Endothelial cell of umbilical vein (primary cell): ENCODE data around the gene CARD10. TPM values are rescaled to one million over a fixed set of nuclear protein-coding genes. Genes with fewer than 3 reads are reported as not detected.

Source experiments
- BruUV-seq: library from RNA; stranded (reverse); fragments of 400-500 nt; replicated peaks from 2 replicates; lab custom pipeline; 2021; lab: Mats Ljungman, UMichigan
- CTCF ChIA-PET: fragments of 300-600, 350-600 bp; sonication (Branson Sonifier 250); formaldehyde crosslinking; loops from one replicate; lab custom pipeline; 2021; ENCODE audit warnings: antibody characterized with exemption, inconsistent platforms; lab: Charles Lee
- POLR2A ChIA-PET: fragments of 300-600, 350-600 bp; sonication (Branson Sonifier 250); formaldehyde crosslinking; loops from one replicate; lab custom pipeline; 2021; ENCODE audit warnings: antibody characterized with exemption, inconsistent platforms; lab: Charles Lee
- DNase-seq: peaks from one replicate; pipeline ENCODE4 v3.0.0-alpha.2; 2011; ENCODE audit warnings: low read depth, low spot score
- FAIRE-seq: peaks from 2 replicates; lab custom pipeline; 2011; peaks lifted over from hg19 to GRCh38; lab: Jason Lieb, UNC
- H2AFZ ChIP-seq: 2 replicates; pipeline ENCODE4 v1.6.0; 2012; ENCODE audit warnings: low read depth, low read length, control low read depth, inconsistent platforms
- H3K27ac ChIP-seq: 2 replicates; pipeline ENCODE4 v1.5.1; 2011; ENCODE audit warnings: low read depth, mild to moderate bottlenecking, control low read depth, low read length, moderate library complexity; ENCODE audit not compliant: insufficient read depth
- H3K27me3 ChIP-seq, 2 experiments: 2 replicates each; pipeline versions ENCODE4 v1.6.0 to v1.6.1; 2011; ENCODE audit warnings: low read length in 2 of 2, mixed read lengths in 1 of 2; ENCODE audit not compliant: control insufficient read depth in 2 of 2, insufficient read depth in 2 of 2
- H3K36me3 ChIP-seq, 2 experiments: 2 replicates in 1 of 2; 3 replicates in 1 of 2; pipeline ENCODE4 v1.5.1; 2011; ENCODE audit warnings: low read length in 2 of 2, mild to moderate bottlenecking in 1 of 2, moderate library complexity in 1 of 2; ENCODE audit not compliant: control insufficient read depth in 2 of 2, insufficient read depth in 2 of 2; ENCODE audit errors: extremely low read depth in 1 of 2
- H3K4me1 ChIP-seq: 3 replicates; pipeline ENCODE4 v1.5.1; 2011; ENCODE audit warnings: mild to moderate bottlenecking, low read length; ENCODE audit not compliant: control insufficient read depth, insufficient read depth; ENCODE audit errors: extremely low read depth
- H3K4me2 ChIP-seq: 2 replicates; pipeline ENCODE4 v1.6.1; 2011; ENCODE audit warnings: low read length, control low read depth, mixed read lengths; ENCODE audit not compliant: insufficient read depth
- H3K4me3 ChIP-seq, 3 experiments: fragments of 200-600 bp in 1 of 3; sonication (generic), shearing (Covaris generic) in 1 of 3; replicated peaks in 1 of 3; 2 replicates each; pipeline ENCODE4 v1.5.1; 2011 to 2016; ENCODE audit warnings: control low read depth in 3 of 3, low read length in 3 of 3, mild to moderate bottlenecking in 2 of 3, inconsistent platforms in 1 of 3, low read depth in 1 of 3, moderate library complexity in 1 of 3; ENCODE audit not compliant: insufficient read depth in 1 of 3
- H3K79me2 ChIP-seq: 2 replicates; pipeline ENCODE4 v1.6.0; 2012; ENCODE audit warnings: low read length, inconsistent platforms; ENCODE audit not compliant: control insufficient read depth, insufficient read depth
- H3K9ac ChIP-seq: replicated peaks from 2 replicates; pipeline ENCODE3; 2011; ENCODE audit warnings: low read length, control low read depth; ENCODE audit not compliant: insufficient read depth; ENCODE audit errors: extremely low read depth
- H3K9me1 ChIP-seq: replicated peaks from 3 replicates; pipeline ENCODE4 v1.6.0; 2011; ENCODE audit warnings: mild to moderate bottlenecking, low read length; ENCODE audit not compliant: control insufficient read depth, insufficient read depth; ENCODE audit errors: extremely low read depth
- H3K9me3 ChIP-seq: replicated peaks from 2 replicates; pipeline ENCODE4 v1.5.1; 2012; ENCODE audit warnings: low read length, inconsistent platforms; ENCODE audit not compliant: control insufficient read depth, insufficient read depth
- H4K20me1 ChIP-seq: replicated peaks from 2 replicates; pipeline ENCODE3; 2011; ENCODE audit warnings: mild to moderate bottlenecking, low read length; ENCODE audit not compliant: control insufficient read depth, insufficient read depth; ENCODE audit errors: extremely low read depth
- CTCF ChIP-seq, 2 donors: IDR thresholded peaks; 1 replicate in 1 of 2; 2 replicates in 1 of 2; pipeline ENCODE4 v1.5.1; 2011; ENCODE audit warnings: low read length in 2 of 2, mild to moderate bottlenecking in 2 of 2, moderate library complexity in 2 of 2, control low read depth in 1 of 2, inconsistent platforms in 1 of 2, low read depth in 1 of 2; ENCODE audit not compliant: insufficient read depth in 1 of 2; ENCODE audit errors: extremely low read depth in 1 of 2
- GATA2 ChIP-seq: IDR thresholded peaks from 2 replicates; pipeline ENCODE4 v1.7.0; 2011; ENCODE audit warnings: low read depth, mild to moderate bottlenecking, moderate library complexity, mixed read lengths, low read length; ENCODE audit not compliant: insufficient read length, insufficient read depth
- POLR2AphosphoS5 ChIP-seq: IDR thresholded peaks from 2 replicates; pipeline ENCODE4 v1.6.1; 2012; ENCODE audit warnings: low read depth, mild to moderate bottlenecking, control low read depth, low read length, moderate library complexity; ENCODE audit not compliant: insufficient read depth
- dilution Hi-C: fragments of 300-500 bp; cut with MboI; formaldehyde crosslinking; loops from one replicate; pipeline ENCODE4 v1.15.0; 2019; ENCODE audit warnings: low sequenced_read_pairs; ENCODE audit not compliant: extremely low pct_ligation_motif_present
- intact Hi-C: fragments of 100-400 bp; cut with micrococcal nuclease; formaldehyde crosslinking; loops from one replicate; pipeline ENCODE4 v1.10.0; 2022
- polyA plus RNA-seq, 4 experiments: library from polyadenylated mRNA; depleted of rRNA in 3 of 4; stranded (reverse) in 3 of 4; unstranded in 1 of 4; fragments of >200 nt; gene quantifications; 2 replicates each; pipeline versions ENCODE4 v1.2.1 to v1.2.3, GENCODE V29; 2011 to 2012; ENCODE audit warnings: missing spikeins in 1 of 4
- total RNA-seq: library from RNA; stranded (reverse); gene quantifications from 2 replicates; pipeline ENCODE4 v1.2.3, GENCODE V29; 2021
- TF ChIP-seq, protein P1 (sequence below): IDR thresholded peaks from 2 replicates; pipeline ENCODE4 v1.6.1; 2011; ENCODE audit not compliant: insufficient read depth, insufficient read length

CARD10 gene
- total and polyA plus RNA-seq, 2 donors (not counting 3 experiments of a cell fraction or from before 2014, with no cell fraction given) = 36.1 to 39.5 TPM

GRCh38 chr22:37509059-37509860, 10.0 kb downstream of the CARD10 start:
- no peaks in the 10 kb centered on the region for H3K9me3 ChIP-seq
- peak overlapping the region; percentile 36 for H3K4me2 ChIP-seq
- H3K9me1 ChIP-seq = no peaks in the 10 kb centered on the region
- FAIRE-seq (peak; percentile 84), DNase-seq (peak; percentile 47)
- H3K9ac ChIP-seq = peak overlapping the region; percentile 28
- H3K79me2 ChIP-seq = peaks cover 11% of the 10 kb centered on the region
- TF ChIP-seq POLR2AphosphoS5 (peak; percentile 16), GATA2 (no peak)
- peaks cover 2 to 28% of the 10 kb centered on the region in 2 experiments for H3K36me3 ChIP-seq
- no TSS peak for BruUV-seq
- ChIA-PET CTCF (interaction anchor here (1.1 kb wide), 1 partner anchor 83 kb away, joined by 4 read pairs; no protein-coding TSS in a partner anchor), POLR2A (no interaction called here)
- H3K4me1 ChIP-seq = peaks cover 26% of the 10 kb centered on the region
- intact Hi-C loops = no loop called here
- no peak overlapping the region for H2AFZ ChIP-seq
- H3K4me3 ChIP-seq = no peak overlapping the region
- no peaks in the 10 kb centered on the region for H3K27me3 ChIP-seq
- dilution Hi-C loops = no loop called here
- H3K27ac ChIP-seq = peak overlapping the region; percentile 76
- no peaks in the 10 kb centered on the region for H4K20me1 ChIP-seq

- Histone ChIP-seq H4K20me1 (no peaks in the 10 kb centered on the region), H3K4me3 (no peak overlapping the region), H3K27ac (peak overlapping the region; percentile 76), H3K79me2 (peaks cover 10% of the 10 kb centered on the region), H3K9ac (peak overlapping the region; percentile 6), H3K9me3 (no peaks in the 10 kb centered on the region), H3K27me3 (no peaks in the 10 kb centered on the region), H3K9me1 (no peaks in the 10 kb centered on the region), H3K36me3 (peaks cover 2 to 27% of the 10 kb centered on the region in 2 experiments), H2AFZ (no peak overlapping the region), H3K4me1 (peaks cover 31% of the 10 kb centered on the region), H3K4me2 (peak overlapping the region; percentile 36)
- ChIA-PET CTCF (interaction anchor here (1.1 kb wide), 2 partner anchors 36 to 84 kb away, joined by 3 to 4 read pairs; no protein-coding TSS in a partner anchor), POLR2A (interaction anchor here (0.6 kb wide), 1 partner anchor 58 kb away, joined by 3 read pairs; no protein-coding TSS in a partner anchor)
- TF ChIP-seq CTCF (IDR thresholded peaks at IDR 0.05; ENCODE audit: extremely low read depth in 1 of 2, insufficient read depth in 1 of 2, low read depth in 1 of 2, low read length in 2 of 2) = peak; percentile 5 to 13
- TF ChIP-seq, protein P1, sequence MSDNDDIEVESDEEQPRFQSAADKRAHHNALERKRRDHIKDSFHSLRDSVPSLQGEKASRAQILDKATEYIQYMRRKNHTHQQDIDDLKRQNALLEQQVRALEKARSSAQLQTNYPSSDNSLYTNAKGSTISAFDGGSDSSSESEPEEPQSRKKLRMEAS = no peak
- no TSS peak for BruUV-seq
- DNase-seq (no peak), FAIRE-seq (no peak)
- intact Hi-C loops = no loop called here
- dilution Hi-C loops = no loop called here
Measured at GRCh38 chr22:37508431-37508992, 10.7 kb downstream of the CARD10 start.
